HepG2 (cell line): ENCODE measurements around the gene KIF23.

Source experiments
- CEBPB ChIP-seq: IDR thresholded peaks from 2 replicates; pipeline ENCODE4 v1.6.1; 2011; ENCODE audit warnings: low read depth, low read length, improper control_type of control experiment, borderline replicate concordance
- HOXA9 ChIP-seq: sonication (generic); formaldehyde crosslinking; IDR thresholded peaks from 2 replicates; pipeline ENCODE4 v1.8.1; 2022; ENCODE audit warnings: missing genetic modification reagents, mild to moderate bottlenecking, moderate library complexity, borderline replicate concordance
- KDM1A ChIP-seq: IDR thresholded peaks from 2 replicates; pipeline ENCODE4 v1.6.1; 2016; ENCODE audit warnings: missing compliant biosample characterization
- POLR2A ChIP-seq, 2 experiments: IDR thresholded peaks; 2 replicates each; pipeline ENCODE4 v1.6.1; 2011; ENCODE audit warnings: low read depth in 2 of 2, low read length in 2 of 2, mild to moderate bottlenecking in 1 of 2, moderate library complexity in 1 of 2; ENCODE audit not compliant: insufficient read depth in 1 of 2
- ZNF251 ChIP-seq: sonication (generic); formaldehyde crosslinking; IDR thresholded peaks from 2 replicates; pipeline ENCODE4 v1.9.0; 2021; ENCODE audit warnings: mild to moderate bottlenecking, missing genetic modification reagents
- ZSCAN20 ChIP-seq: sonication (generic); formaldehyde crosslinking; IDR thresholded peaks from 2 replicates; pipeline ENCODE4 v1.4.0; 2020; ENCODE audit warnings: missing genetic modification reagents, mild to moderate bottlenecking, borderline replicate concordance
- TF ChIP-seq, protein P1 (sequence below): sonication (generic); formaldehyde crosslinking; IDR thresholded peaks from 2 replicates; pipeline ENCODE4 v1.5.0; 2020; ENCODE audit warnings: missing genetic modification reagents, mild to moderate bottlenecking, borderline replicate concordance

DNA sequence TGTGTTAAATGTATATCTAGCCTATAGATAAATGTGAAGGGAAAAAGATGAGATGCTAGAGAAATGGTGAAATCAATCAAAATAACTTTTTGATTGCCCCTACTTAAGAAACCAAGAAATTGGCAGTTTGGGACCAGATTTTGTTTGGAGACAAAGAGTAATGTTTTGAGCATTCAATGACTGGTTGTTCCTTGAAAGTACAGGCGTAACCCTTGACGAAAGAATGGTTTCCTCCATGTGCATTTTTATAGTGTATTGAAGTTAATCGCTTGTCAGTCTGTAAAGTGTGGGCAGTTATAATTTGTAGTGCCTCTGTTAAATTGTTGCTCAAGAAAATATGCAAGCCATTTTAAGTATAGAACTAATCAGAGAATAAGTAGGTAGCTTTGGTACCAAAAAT lies 1.2 kb downstream of the KIF23 start:
- TF ChIP-seq KDM1A (CRISPR knock-in tag) = no peak
- no peak for TF ChIP-seq ZSCAN20 (CRISPR knock-in tag)
- no peak for TF ChIP-seq POLR2A (IDR thresholded peaks at IDR 0.05; ENCODE audit: insufficient read depth in 1 of 2, low read depth in 2 of 2, low read length in 2 of 2)
- TF ChIP-seq, protein P1, sequence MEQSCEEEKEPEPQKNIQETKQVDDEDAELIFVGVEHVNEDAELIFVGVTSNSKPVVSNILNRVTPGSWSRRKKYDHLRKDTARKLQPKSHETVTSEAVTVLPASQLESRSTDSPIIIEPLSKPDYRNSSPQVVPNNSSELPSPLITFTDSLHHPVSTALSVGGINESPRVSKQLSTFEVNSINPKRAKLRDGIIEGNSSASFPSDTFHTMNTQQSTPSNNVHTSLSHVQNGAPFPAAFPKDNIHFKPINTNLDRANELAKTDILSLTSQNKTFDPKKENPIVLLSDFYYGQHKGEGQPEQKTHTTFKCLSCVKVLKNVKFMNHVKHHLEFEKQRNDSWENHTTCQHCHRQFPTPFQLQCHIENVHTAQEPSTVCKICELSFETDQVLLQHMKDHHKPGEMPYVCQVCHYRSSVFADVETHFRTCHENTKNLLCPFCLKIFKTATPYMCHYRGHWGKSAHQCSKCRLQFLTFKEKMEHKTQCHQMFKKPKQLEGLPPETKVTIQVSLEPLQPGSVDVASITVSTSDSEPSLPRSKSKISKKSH (CRISPR knock-in tag) = no peak
- TF ChIP-seq HOXA9 (CRISPR knock-in tag) = no peak
- no peak for TF ChIP-seq CEBPB
- no peak for TF ChIP-seq ZNF251 (CRISPR knock-in tag)
